GM12878 (cell line): ENCODE measurements around the gene NFKB2. TPM values are rescaled to one million over a fixed set of nuclear protein-coding genes. Genes with fewer than 3 reads are reported as not detected.

Experiments used
- ATAC-seq: fragments of 200-7000 bp; cut with Tn5 transposase; 3 replicates; pipeline ENCODE4 v1.9.1; 2020; ENCODE audit warnings: mild to moderate bottlenecking, moderate library complexity
- BruUV-seq: library from RNA; stranded (reverse); fragments of 400-500 nt; replicated peaks from 2 replicates; lab custom pipeline; 2021; lab: Mats Ljungman, UMichigan
- CTCF ChIA-PET: fragments of 300-600 bp; sonication (Branson Sonifier 250); formaldehyde crosslinking; extraction: SDS; loops from one replicate; lab custom pipeline; 2021; ENCODE audit warnings: inconsistent platforms; lab: Yijun Ruan, JAX
- POLR2A ChIA-PET: fragments of 350-600 bp; formaldehyde crosslinking; extraction: SDS; loops from one replicate; lab custom pipeline; 2021; ENCODE audit warnings: inconsistent platforms; lab: Charles Lee
- RAD21 ChIA-PET: fragments of 300-600 bp; sonication (Branson Sonifier 250); formaldehyde crosslinking; loops from one replicate; lab custom pipeline; 2023; ENCODE audit warnings: antibody characterized with exemption; ENCODE audit not compliant: unreplicated experiment; lab: Charles Lee
- SMC1A ChIA-PET: fragments of 300-600 bp; sonication (Branson Sonifier 250); formaldehyde crosslinking; loops from one replicate; lab custom pipeline; 2023; ENCODE audit not compliant: unreplicated experiment, uncharacterized antibody; lab: Charles Lee
- DNase-seq: peaks from one replicate; pipeline ENCODE4 v3.0.0-alpha.2; 2011; ENCODE audit warnings: low read depth, low spot score
- FAIRE-seq: peaks from 3 replicates; lab custom pipeline; 2011; peaks lifted over from hg19 to GRCh38; lab: Jason Lieb, UNC
- H2AFZ ChIP-seq: 2 replicates; pipeline ENCODE4 v1.6.0; 2011; ENCODE audit warnings: low read depth, low read length, control low read depth; ENCODE audit not compliant: control insufficient read depth
- H3K27ac ChIP-seq: 2 replicates; pipeline ENCODE4 v1.5.1; 2011; ENCODE audit warnings: control low read depth; ENCODE audit not compliant: control insufficient read depth, insufficient read depth
- H3K27me3 ChIP-seq, 2 experiments: replicated peaks in 1 of 2; 2 replicates each; pipeline versions ENCODE4 v1.6.0 to v1.6.1; 2011; ENCODE audit warnings: low read length in 1 of 2; ENCODE audit not compliant: control insufficient read depth in 2 of 2, insufficient read depth in 2 of 2
- H3K36me3 ChIP-seq, 2 experiments: 2 replicates each; pipeline ENCODE4 v1.5.1; 2011; ENCODE audit warnings: low read length in 1 of 2; ENCODE audit not compliant: control insufficient read depth in 2 of 2, insufficient read depth in 2 of 2
- H3K4me1 ChIP-seq: 2 replicates; pipeline ENCODE4 v1.6.1; 2011; ENCODE audit warnings: mild to moderate bottlenecking, low read length, moderate library complexity, mixed read lengths; ENCODE audit not compliant: control insufficient read depth, insufficient read depth
- H3K4me2 ChIP-seq: 2 replicates; pipeline ENCODE4 v1.6.0; 2011; ENCODE audit warnings: control low read depth; ENCODE audit not compliant: control insufficient read depth, insufficient read depth
- H3K4me3 ChIP-seq: fragments of 200-600 bp; sonication (generic); 2 replicates; pipeline ENCODE4 v1.5.1; 2016
- H3K79me2 ChIP-seq: 2 replicates; pipeline ENCODE4 v1.6.0; 2011; ENCODE audit warnings: low read length; ENCODE audit not compliant: control insufficient read depth, insufficient read depth
- H3K9ac ChIP-seq: 2 replicates; pipeline ENCODE4 v1.8.0; 2011; ENCODE audit warnings: low read length, control low read depth, mixed read lengths; ENCODE audit not compliant: control insufficient read depth, insufficient read depth
- H3K9me3 ChIP-seq: replicated peaks from 3 replicates; pipeline ENCODE4 v1.5.1; 2011; ENCODE audit warnings: mild to moderate bottlenecking, low read length; ENCODE audit not compliant: control insufficient read depth, insufficient read depth
- H4K20me1 ChIP-seq: 2 replicates; pipeline ENCODE4 v1.6.0; 2011; ENCODE audit not compliant: control insufficient read depth, insufficient read depth
- BCL11A ChIP-seq: IDR thresholded peaks from 2 replicates; pipeline ENCODE4 v1.6.1; 2011; ENCODE audit warnings: low read depth, low read length
- EGR1 ChIP-seq, 2 experiments: IDR thresholded peaks; 1 replicate in 1 of 2; 2 replicates in 1 of 2; pipeline ENCODE4 v1.6.1; 2011 to 2012; ENCODE audit warnings: low read depth in 2 of 2, low read length in 2 of 2, borderline replicate concordance in 1 of 2, mild to moderate bottlenecking in 1 of 2, moderate library complexity in 1 of 2
- GABPA ChIP-seq: IDR thresholded peaks from 2 replicates; pipeline ENCODE4 v1.6.1; 2014; ENCODE audit warnings: antibody characterized with exemption, low read depth, mild to moderate bottlenecking, inconsistent platforms
- HDAC6 ChIP-seq: fragments of 200-600 bp; sonication (generic); IDR thresholded peaks from one replicate; pipeline ENCODE4 v1.8.0; 2017; ENCODE audit warnings: antibody characterized with exemption; ENCODE audit not compliant: unreplicated experiment
- HDGF ChIP-seq: fragments of 450-650 bp; IDR thresholded peaks from 2 replicates; pipeline ENCODE4 v1.6.1; 2016; ENCODE audit warnings: antibody characterized with exemption
- IRF4 ChIP-seq: IDR thresholded peaks from 2 replicates; pipeline ENCODE4 v1.6.1; 2011; ENCODE audit warnings: low read depth, low read length
- NR2C1 ChIP-seq: fragments of 450-650 bp; IDR thresholded peaks from 2 replicates; pipeline ENCODE4 v1.6.1; 2017; ENCODE audit warnings: antibody characterized with exemption, mild to moderate bottlenecking, moderate library complexity
- NR2F1 ChIP-seq: fragments of 450-650 bp; conservative IDR thresholded peaks from 2 replicates; pipeline ENCODE4 v1.6.1; 2017; ENCODE audit warnings: mild to moderate bottlenecking
- POLR2A ChIP-seq: IDR thresholded peaks from 2 replicates; pipeline ENCODE4 v1.6.1; 2011; ENCODE audit warnings: low read depth, mild to moderate bottlenecking, low read length
- SPI1 ChIP-seq: IDR thresholded peaks from 2 replicates; pipeline ENCODE4 v1.6.1; 2011; ENCODE audit warnings: low read depth, mild to moderate bottlenecking, low read length, moderate library complexity, borderline replicate concordance; ENCODE audit not compliant: insufficient read depth
- TAF1 ChIP-seq: IDR thresholded peaks from 2 replicates; pipeline ENCODE4 v1.6.1; 2011; ENCODE audit warnings: mild to moderate bottlenecking, low read depth, low read length, borderline replicate concordance
- WGBS: methylation state at CpG from one replicate; pipeline ENCODE4 v1.1.6; 2016; ENCODE audit warnings: low lambda C conversion rate; ENCODE audit not compliant: insufficient replicate concordance, insufficient coverage; ENCODE audit errors: missing lambda C conversion rate; 5-methylcytosine and 5-hydroxymethylcytosine counted together
- in situ Hi-C: fragments of 300-500 bp; cut with MboI; formaldehyde crosslinking; loops from 9 replicates; pipeline ENCODE4 v1.14.3; 2018; ENCODE audit warnings: mixed read lengths
- intact Hi-C: fragments of 100-400 bp; cut with micrococcal nuclease; formaldehyde crosslinking; loops from one replicate; pipeline ENCODE4 v1.14.2; 2022; ENCODE audit not compliant: unreplicated experiment
- polyA plus RNA-seq, 11 experiments: library from polyadenylated mRNA; depleted of rRNA in 4 of 11; unstranded in 6 of 11; stranded (reverse) in 5 of 11; fragments of >200 nt; fragmentation: Nextera tagmentation in 4 of 11; fragmentation: Illumina TruSeq in 1 of 11; extraction: Ambion mirVana in 4 of 11; extraction: Trizol in 1 of 11; gene quantifications; 1 replicate in 1 of 11; 2 replicates in 10 of 11; pipeline versions ENCODE4 v1.2.1 to v1.2.3, GENCODE V29; 2011 to 2016; ENCODE audit warnings: inconsistent platforms in 2 of 11, missing spikeins in 2 of 11, low read depth in 1 of 11
- total RNA-seq, 4 experiments: library from RNA; depleted of rRNA in 3 of 4; stranded (reverse); fragments of >200 nt in 3 of 4; fragmentation: Illumina TruSeq in 1 of 4; extraction: Trizol in 1 of 4; gene quantifications; 2 replicates each; pipeline versions ENCODE4 v1.2.1 to v1.2.3, GENCODE V29; 2013 to 2021
- TF ChIP-seq, protein P1 (sequence below): fragments of 450-650 bp; IDR thresholded peaks from 2 replicates; pipeline ENCODE4 v1.6.1; 2017; ENCODE audit warnings: mild to moderate bottlenecking, moderate library complexity

NFKB2 gene
- total and polyA plus RNA-seq, 10 of the 15 experiments (the other 5 are each of a cell fraction or from before 2014, with no cell fraction given), result 0.56 to 144 (median 49.4) TPM

DNA sequence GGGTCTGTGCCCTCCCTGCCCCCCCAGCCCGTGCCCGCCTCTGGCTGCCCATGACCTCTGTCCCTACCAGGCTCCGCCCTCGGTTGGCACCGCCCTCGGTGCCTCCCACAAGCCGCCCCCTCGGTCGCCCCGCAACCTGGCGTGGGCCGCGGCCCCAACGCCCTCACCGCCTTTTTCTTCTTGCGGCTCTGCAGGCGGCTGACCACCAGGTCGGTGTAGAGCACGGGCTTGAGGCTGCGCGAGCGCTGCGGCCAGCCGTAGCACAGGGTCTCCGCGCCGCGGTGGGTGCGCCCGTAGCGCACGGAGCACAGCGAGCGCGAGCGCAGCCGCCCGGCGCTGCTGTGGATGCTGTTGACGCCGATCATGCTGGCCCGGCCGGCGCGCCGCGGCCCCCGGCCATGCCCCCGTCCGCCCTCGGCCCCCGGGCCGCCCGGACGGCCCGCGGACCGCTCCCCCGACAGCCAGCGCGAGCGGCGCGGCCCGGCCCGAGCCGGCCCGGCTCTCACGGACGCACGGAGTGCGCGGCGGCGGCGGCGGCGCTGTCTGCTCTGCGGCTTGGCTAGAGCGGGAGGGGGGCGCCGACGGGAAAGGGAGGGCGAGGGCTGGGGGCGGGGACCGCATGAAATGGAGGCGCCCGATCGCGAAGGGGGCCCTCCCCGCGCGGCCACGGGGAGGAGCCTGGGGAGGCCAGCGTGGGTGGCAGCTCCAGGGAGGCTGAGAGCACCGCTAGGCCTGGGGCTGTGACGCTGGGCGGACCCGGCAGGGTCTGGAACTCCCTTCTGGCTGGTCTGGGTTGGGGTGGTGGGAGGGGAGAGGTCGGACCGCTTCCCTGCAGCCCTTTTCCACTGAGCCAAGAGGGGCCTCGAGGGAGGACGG, 13.5 kb downstream of the NFKB2 start:
- H3K27me3 ChIP-seq, result peaks cover 17 to 21% of the 10 kb centered on the region in 2 experiments
- RAD21 ChIA-PET, result interaction anchor here (0.9 kb wide), 1 partner anchor 179 kb away, joined by 3 read pairs; no protein-coding TSS in a partner anchor
- no peak for FAIRE-seq

More for the DNA sequence above, 13.5 kb downstream of the NFKB2 start:
- Histone ChIP-seq H3K9me3 (no peaks in the 10 kb centered on the region), H3K4me2 (peak overlapping the region; percentile 64; the same call in 1 of the 2 replicates), H3K27ac (no peak overlapping the region), H4K20me1 (peaks cover 5% of the 10 kb centered on the region; the same call in 1 of the 2 replicates), H2AFZ (no peak overlapping the region), H3K4me3 (peak overlapping the region; percentile 22; the same call in 1 of the 2 replicates), H3K79me2 (no peaks in the 10 kb centered on the region), H3K4me1 (peaks cover 9% of the 10 kb centered on the region), H3K9ac (no peak overlapping the region), H3K36me3 (no peaks in the 10 kb centered on the region)
- ATAC-seq (0 out of 3 replicates have a peak, but pooled peaks have one; percentile 8), DNase-seq (no peak)
- POLR2A ChIA-PET, result interaction anchor here (1.2 kb wide), 1 partner anchor 14 kb away, joined by 4 read pairs; no protein-coding TSS in a partner anchor
- CTCF ChIA-PET, result interaction anchor here (1.2 to 1.7 kb wide), 2 partner anchors 10 to 180 kb away, joined by 4 to 7 read pairs; no protein-coding TSS in a partner anchor
- no TSS peak for BruUV-seq
- SMC1A ChIA-PET, result interaction anchor here (1.0 to 1.2 kb wide), 2 partner anchors 11 kb away, joined by 3 read pairs; no protein-coding TSS in a partner anchor
- TF ChIP-seq NR2F1 (no peak; the same call in 1 of the 2 replicates), SPI1 (no peak), IRF4 (no peak), TAF1 (0 out of 2 replicates have a peak, but pooled peaks have one; percentile 17), HDGF (no peak), HDAC6 (peak; percentile 12), NR2C1 (no peak), GABPA (no peak), BCL11A (no peak), POLR2A (peak; percentile 50; the same call in 1 of the 2 replicates), EGR1 (IDR thresholded peaks at IDR 0.05; ENCODE audit: borderline replicate concordance in 1 of 2, low read depth in 2 of 2, low read length in 2 of 2) (peak in 1 of 2 experiments; percentile 75; a peak in 2 of 3 replicates)
- TF ChIP-seq, protein P1, sequence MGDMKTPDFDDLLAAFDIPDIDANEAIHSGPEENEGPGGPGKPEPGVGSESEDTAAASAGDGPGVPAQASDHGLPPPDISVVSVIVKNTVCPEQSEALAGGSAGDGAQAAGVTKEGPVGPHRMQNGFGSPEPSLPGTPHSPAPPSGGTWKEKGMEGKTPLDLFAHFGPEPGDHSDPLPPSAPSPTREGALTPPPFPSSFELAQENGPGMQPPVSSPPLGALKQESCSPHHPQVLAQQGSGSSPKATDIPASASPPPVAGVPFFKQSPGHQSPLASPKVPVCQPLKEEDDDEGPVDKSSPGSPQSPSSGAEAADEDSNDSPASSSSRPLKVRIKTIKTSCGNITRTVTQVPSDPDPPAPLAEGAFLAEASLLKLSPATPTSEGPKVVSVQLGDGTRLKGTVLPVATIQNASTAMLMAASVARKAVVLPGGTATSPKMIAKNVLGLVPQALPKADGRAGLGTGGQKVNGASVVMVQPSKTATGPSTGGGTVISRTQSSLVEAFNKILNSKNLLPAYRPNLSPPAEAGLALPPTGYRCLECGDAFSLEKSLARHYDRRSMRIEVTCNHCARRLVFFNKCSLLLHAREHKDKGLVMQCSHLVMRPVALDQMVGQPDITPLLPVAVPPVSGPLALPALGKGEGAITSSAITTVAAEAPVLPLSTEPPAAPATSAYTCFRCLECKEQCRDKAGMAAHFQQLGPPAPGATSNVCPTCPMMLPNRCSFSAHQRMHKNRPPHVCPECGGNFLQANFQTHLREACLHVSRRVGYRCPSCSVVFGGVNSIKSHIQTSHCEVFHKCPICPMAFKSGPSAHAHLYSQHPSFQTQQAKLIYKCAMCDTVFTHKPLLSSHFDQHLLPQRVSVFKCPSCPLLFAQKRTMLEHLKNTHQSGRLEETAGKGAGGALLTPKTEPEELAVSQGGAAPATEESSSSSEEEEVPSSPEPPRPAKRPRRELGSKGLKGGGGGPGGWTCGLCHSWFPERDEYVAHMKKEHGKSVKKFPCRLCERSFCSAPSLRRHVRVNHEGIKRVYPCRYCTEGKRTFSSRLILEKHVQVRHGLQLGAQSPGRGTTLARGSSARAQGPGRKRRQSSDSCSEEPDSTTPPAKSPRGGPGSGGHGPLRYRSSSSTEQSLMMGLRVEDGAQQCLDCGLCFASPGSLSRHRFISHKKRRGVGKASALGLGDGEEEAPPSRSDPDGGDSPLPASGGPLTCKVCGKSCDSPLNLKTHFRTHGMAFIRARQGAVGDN, result no peak
- in situ Hi-C loops (loop anchor here (5.0 kb wide), 1 partner anchor 182 kb away; the partner anchor contains the start of gene ELOVL3), intact Hi-C loops (no loop called here)
- 3% methylated on average over 59 of the region's 103 CpGs for WGBS
